Measurements from ENCODE around the gene ZNF536.
"Not testable (repeated sequence)": the region's sequence is repeated elsewhere in the genome, so short reads cannot be mapped to it uniquely, and the experiment has no call there.

Gene ZNF536

DNA sequence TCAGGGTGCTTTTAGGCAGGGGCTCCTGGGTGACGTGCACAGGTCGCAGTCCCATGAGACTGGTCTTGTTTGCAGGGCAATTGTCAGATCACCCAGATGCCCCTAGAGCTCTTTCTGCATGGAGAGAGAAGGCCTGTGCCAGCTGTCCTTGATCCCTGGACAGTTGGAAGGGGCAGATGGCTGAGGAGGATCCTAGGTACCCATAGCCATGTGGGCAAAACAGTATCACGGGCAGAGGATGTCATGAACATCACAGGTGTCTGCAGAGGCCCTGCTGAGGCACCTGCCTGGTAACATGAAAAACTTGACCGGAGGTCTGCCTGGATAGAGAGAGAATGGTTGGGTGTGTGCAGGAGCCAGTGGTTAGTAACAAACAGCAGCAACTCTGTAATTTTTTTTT, 99.3 kb downstream of the ZNF536 start:
- in situ Hi-C loops (cut with MboI; ENCODE audit: low sequenced_read_pairs), result no loop called here

DNA sequence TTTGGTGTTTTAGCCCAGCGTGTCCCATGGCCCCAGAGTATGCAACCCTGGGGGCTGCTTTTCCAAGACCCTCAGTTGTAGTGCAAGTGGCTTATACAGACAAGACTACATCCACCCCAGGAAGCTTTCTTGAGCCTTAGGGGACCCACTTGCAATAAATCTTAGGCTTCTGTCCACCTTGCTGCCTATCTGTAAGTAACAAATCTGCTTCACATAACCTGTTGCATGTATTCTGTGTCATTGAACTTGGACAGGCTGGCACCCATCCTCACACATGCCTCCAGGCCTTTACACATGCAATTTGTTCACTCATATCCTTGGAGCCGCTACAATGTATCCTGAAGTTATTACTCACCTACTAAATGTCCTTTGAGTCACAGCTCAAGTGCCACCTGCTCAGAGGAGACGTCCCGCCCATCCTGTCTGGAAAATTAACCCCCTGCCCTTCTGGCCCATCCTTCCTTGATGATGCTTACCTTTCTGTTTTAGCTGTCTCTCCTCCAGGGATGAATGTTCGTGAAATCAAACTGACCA, 101.2 kb downstream of the ZNF536 start:
- in situ Hi-C loops (cut with MboI; ENCODE audit: low sequenced_read_pairs), result no loop called here

DNA sequence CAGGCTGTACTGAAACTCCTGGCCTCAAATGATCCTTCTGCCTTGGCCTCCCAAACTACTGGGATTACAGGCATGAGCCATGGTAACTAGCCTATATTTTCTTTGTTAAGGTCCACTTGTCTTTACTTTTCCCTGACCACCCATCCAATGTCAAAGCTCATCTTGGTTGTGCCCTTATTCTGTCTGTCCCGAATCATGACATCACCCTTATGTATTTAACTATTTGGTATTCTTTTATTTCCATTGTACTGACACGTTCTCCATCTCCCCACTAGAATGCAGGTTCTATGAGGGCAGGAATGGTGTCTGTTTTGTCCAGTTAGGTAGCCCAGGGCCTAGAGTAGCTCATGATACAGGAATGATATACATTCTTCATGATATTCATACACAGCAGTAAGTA, 104.8 kb downstream of the ZNF536 start:
- in situ Hi-C loops (cut with MboI; ENCODE audit: low sequenced_read_pairs), result no loop called here

DNA sequence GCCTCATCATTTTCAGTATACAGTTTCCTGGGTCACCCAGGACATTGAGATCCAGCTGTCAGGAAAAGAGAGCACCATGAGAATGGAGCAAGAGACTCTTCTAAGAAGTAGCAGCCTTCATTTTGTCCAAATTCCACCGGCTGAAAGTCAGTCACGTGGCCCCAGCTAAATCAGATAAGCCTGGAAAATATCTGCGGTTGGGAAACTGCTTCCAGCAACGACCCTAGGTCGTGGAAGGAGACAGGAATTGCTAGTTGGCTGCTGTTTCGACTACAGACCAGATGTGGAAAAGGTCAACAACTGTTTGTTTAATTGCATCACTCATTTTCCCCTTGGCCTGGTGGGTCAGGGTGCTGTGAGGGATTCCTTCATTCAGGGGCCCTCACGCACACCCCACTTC, 107.0 kb downstream of the ZNF536 start:
- in situ Hi-C loops (cut with MboI; ENCODE audit: low sequenced_read_pairs), result no loop called here

DNA sequence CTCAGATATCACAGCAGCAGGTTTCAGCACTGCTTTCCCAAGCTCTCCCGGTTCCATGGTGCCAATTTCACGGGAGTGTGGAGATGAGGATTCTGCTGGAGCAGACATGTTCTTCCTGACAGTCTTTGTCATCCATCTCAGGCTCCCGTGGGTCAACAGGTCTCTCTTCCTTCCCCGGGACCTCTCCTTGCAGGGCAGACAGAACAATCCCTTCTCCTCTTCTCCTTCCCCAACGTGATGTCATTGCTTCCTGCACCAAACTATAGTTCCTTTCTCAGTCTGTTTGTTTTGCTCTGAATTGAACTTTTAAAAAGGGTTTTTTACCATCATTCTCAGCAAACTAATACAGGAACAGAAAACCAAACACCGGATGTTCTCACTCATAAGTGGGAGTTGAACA, 107.9 kb downstream of the ZNF536 start:
- in situ Hi-C loops (cut with MboI; ENCODE audit: low sequenced_read_pairs), result no loop called here

DNA sequence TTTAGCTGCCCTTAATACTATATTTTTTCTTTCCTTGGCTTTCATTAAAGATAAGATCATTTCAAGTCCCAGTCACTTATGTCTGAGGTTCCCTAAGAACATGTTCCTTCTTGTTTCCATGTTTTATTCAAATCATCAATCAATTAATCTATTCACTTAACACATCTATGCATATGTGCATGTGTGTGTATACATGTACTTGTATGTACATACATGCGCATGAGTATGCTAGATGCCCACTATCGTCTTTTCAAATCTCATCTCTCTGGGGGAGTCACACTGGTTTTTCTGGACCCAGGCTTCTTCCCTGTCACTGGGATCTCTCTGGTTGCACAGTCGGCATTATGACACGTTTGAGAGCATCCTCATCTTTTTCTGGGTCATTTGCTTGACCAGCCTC, 108.9 kb downstream of the ZNF536 start:
- in situ Hi-C loops (cut with MboI; ENCODE audit: low sequenced_read_pairs), result no loop called here

DNA sequence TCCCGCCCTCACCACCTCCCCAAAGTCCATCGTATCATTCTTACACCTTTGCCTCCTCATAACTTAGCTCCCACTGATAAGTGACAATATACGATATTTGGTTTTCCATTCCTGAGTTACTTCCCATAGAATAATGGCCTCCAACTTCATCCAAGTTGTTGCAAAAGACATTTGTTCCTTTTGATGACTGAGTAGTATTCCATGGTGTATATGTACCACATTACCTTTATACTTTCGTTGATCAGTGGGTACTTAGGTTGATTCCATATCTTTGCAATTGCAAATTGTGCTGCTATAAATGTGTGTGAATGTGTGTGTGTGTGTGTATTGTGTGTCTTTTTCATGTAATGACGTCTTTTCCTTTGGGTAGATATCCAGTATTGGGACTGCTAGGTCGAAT, 109.6 kb downstream of the ZNF536 start:
- in situ Hi-C loops (cut with MboI; ENCODE audit: low sequenced_read_pairs), result no loop called here

DNA sequence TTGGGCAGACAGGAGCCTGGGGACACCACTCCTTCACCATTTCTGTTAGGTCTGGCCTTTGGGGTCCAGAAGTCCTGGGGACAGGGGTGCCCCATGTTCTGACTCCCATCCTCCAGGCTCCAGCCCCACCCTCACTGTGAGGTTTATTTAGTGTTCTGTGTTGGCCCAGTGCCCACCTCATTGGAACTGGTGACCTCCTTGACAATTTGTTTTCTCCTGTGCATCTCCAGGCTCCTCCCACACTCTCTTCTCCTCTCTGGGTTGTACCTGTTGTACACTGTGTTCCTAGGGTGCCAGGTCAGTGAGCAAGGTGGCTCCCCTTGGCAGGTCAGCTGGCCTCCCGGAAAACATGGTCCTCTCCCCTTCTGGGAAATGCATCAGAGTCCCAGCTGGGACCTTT, 110.8 kb downstream of the ZNF536 start:
- in situ Hi-C loops (cut with MboI; ENCODE audit: low sequenced_read_pairs), result no loop called here

DNA sequence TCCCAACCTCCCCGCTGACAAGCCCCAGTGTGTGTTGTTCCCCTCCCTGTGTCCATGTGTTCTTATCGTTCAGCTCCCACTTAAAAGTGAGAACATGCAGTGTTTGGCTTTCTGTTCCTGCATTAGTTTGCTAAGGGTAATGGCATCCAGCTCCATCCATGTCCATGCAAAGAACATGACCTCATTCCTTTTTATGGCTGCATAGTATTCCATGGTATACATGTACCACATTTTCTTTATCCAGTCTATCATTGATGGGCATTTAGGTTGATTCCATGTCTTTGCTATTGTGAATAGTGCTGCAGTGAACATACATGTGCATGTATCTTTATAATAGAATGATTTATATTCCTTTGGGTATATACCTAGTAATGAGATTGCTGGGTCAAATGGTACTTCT, 114.1 kb downstream of the ZNF536 start:
- in situ Hi-C loops (cut with MboI; ENCODE audit: low sequenced_read_pairs), result not testable (repeated sequence)

DNA sequence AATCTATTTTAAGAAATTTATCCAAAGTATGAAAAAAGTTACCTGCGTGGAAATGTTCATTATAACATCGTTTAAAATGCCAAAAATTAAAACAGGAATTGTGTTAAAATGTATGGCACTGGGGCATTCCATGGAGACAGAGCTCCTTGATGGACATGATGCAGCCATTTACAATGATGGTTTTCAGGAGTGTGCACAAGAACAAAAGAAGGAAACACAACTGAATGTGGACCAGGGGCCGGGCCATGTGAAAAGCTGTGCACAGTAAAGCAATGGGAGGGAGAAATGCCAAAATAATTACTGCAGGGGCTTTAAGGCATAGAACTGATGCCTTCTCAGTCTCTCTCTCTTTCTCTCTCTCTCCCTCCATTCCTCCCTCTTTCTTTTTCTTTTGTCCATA, 115.0 kb downstream of the ZNF536 start:
- in situ Hi-C loops (cut with MboI; ENCODE audit: low sequenced_read_pairs), result no loop called here

DNA sequence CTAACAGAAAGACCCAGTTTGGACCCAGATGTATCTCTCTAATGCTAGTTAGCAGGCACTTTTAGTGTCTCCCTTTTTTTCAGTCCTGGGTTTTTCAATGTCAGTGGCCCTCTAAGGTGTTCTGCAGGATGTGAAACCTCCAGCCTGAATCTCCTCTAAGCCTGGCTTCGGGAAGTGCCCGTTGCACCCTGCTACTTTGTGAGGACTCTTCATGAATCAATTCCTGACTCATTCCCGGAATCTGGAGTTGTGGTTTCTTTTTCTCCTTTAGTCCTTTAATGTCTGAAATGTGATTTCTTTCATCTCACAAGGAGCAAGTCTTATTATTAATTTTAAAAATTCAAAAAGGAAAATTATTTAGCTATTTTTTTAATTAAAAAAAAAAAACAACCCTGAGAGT, 116.0 kb downstream of the ZNF536 start:
- in situ Hi-C loops (cut with MboI; ENCODE audit: low sequenced_read_pairs), result no loop called here

DNA sequence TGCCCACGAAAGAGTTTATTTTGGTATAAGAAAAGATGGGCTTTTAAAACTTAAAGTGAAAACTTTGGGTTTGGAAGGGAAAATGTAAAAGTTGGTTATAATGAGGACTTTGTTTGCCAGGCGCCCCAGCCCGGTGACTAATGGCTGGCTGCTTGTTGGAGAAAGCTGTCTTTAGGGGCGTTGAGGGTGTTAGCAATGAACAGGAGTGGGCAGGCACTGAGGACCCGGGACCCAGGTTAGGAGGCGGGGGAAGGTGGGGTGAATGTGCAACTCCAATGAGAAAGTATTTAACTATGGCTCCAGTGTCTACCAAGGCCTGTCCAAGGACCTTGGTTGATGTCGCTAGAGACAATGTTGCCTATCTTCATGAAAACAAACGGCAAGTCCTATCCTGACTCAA, 118.6 kb downstream of the ZNF536 start:
- in situ Hi-C loops (cut with MboI; ENCODE audit: low sequenced_read_pairs), result no loop called here

DNA sequence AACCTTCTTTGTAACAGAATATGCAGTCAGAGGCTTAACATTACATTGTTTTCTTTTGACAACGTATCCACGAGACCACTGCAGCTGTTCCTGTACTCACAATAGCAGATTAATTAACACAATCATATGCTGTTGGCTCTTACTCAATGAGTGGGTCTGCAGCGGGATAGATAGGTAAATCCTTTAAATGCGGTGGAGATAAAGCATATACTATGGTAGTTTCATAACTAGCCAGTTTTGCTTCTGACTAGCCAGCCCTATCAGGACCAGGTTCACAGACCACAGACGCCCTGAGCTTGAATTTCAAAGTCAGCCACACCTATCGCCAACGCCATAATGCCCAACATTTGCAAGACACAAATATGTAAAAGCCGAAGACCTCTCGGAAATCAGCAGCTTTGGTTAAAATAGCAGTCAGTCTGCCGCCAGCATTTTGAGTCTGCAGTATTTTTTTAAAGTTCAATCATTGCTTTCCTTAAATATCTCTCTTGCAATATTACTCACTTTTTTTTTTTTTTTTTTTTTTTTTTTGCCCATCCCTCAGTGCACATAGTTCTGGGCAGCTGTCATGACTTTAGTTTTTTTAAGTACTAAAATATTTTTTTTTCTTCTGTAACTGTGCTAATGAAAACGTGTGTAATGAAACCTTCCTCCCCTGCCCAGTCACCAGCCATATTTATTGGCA, 120.5 kb downstream of the ZNF536 start:
- in situ Hi-C loops (cut with MboI; ENCODE audit: low sequenced_read_pairs), result no loop called here

DNA sequence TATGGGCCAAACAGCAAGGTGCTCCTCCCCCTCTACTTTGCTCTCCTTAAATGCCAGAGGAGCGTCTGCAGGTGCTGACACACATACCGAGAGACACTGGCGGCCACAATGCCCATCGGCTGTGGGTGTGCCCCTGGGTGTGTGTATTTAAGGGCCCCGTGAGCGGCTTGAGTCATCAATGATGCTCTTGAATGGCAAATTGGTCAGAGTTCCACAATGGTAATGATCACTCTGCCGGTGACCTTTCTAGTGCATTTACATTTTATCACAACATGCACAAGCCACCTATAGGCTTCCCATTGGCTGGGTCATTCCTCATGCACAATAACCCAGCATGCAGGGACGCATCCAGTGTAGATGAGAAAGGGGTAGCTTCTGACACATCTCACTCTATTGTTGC, 124.8 kb downstream of the ZNF536 start:
- in situ Hi-C loops (cut with MboI; ENCODE audit: low sequenced_read_pairs), result no loop called here

DNA sequence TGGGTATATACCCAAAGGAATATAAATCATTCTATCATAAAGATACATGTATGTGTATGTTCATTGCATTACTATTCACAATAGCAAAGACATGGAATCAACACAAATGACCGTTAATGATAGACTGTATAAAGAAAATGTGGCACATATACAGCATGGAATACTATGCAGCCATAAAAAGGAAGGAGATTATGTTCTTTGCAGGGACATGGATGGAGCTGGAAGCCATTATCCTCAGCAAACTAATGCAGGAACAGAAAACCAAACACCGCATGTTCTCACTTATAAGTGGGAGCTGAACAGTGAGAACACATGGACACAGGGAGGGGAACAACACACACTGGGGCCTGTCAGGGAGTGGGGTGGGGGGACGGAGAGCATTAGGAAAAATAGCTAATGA, 125.9 kb downstream of the ZNF536 start:
- in situ Hi-C loops (cut with MboI; ENCODE audit: low sequenced_read_pairs), result not testable (repeated sequence)

DNA sequence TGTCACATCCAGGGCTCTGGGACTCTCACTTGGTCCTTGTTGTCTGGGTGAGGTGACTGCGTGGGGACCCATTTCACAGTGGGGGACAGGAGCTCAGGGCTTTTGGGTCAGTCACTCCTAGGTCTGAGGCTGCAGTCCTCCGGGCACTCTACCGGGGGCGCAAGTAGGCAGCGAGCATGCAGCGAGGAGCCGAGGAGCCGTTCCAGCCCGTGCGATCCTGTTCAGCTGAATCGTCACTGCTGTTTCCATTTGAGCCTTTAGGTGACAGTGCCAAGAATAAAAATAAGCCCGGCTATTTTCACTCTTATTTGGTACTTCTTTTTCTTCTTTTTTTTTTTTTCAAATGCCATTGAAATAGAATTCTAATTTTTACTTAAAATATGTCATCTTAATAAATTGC, 126.5 kb downstream of the ZNF536 start:
- in situ Hi-C loops (cut with MboI; ENCODE audit: low sequenced_read_pairs), result no loop called here

DNA sequence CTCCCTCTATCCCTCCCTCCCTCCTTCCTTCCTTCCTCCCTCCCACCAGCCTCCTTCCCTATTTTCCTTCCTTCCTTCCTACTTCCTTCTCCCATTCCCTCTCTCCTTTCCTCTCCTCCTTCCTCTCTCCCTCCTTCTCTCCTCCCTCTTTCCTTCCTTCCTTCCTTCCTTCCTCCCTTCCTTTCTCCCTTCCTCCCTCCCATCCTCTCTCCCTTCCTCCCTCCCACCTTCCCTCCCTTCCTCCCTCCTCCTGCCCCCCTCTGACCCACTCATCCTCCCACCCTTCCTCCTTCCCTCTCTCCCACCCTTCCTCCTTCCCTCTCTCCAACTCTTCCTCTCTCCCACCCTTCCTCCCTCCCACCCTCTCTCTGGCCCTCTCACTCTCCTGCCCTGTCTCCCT, 132.1 kb downstream of the ZNF536 start:
- in situ Hi-C loops (cut with MboI; ENCODE audit: low sequenced_read_pairs), result no loop called here

DNA sequence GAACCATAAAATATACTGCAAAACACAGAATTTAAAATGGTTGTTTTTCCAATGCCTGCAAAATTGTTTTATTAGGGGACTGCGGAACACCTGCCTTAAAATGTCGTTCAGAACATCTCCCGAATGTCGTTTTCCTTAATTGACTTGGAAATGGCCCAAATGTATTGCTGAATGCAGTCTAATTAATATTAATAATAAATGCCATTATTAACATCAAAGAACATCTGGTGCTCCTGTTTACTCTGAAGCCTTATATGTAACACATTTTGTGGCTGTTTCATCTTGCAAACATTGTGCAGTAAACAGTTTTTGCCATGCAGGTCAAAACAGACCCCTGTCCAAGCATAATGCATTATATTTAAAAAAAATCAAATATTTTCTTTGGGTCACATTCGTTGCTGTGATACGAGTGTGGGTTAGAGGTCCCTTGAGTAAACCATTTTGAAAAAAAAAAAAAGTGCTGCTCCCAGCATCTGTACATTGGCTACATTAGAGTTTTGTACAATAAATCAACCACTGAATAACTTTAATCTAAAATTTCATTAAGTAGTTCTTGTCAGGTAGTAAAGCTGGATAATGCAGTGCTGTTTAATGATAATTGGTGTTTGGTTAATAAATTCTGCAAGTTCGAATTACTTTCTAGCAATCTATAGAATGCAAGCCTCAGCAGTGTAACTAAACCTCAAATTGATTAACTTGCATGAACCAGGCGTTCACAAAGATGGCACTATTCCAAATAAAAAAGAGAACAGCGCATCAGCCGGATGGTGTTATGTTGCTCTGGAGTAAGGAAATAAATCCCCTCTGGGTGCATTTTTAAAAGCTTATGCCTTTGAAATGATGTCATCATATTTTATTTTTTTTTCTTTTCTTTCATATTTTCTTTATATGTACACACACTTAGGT, 140.2 kb downstream of the ZNF536 start:
- in situ Hi-C loops (cut with MboI; ENCODE audit: low sequenced_read_pairs), result no loop called here

DNA sequence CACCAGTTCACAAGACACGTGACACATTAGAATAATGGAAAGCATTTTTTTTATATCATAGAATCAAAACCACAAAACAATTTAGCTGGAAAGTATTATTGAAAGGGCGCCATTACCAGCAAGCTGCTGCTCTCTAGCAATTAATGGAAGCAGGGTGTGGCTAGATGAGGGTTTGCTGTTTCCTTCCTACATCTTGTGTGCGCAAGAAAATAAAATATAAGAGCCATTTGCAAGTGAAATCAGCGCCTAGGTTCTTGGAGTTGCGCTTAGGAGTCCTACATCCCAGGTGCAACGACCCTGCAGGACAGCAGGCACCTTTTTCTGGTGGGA, 140.9 kb downstream of the ZNF536 start:
- in situ Hi-C loops (cut with MboI; ENCODE audit: low sequenced_read_pairs), result no loop called here

DNA sequence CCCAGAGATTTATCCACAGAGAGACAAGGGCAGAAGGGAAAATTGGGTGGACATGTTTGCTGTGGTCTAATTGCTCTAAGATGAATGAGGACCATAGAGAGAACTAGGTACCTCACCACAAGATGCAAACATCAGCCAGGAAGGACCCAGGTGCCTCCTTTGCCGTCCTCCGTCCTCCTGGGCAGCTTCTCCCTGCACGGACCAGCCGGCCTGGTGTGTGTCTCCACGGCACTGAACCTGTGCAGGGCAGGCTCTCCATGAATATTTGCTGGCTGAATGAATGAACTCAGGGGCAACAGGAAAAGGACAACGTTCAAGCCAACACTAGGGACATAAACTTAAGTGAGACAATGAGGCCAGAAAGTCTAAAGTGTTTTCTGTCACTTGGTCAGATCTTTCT, 143.9 kb downstream of the ZNF536 start:
- in situ Hi-C loops (cut with MboI; ENCODE audit: low sequenced_read_pairs), result no loop called here

DNA sequence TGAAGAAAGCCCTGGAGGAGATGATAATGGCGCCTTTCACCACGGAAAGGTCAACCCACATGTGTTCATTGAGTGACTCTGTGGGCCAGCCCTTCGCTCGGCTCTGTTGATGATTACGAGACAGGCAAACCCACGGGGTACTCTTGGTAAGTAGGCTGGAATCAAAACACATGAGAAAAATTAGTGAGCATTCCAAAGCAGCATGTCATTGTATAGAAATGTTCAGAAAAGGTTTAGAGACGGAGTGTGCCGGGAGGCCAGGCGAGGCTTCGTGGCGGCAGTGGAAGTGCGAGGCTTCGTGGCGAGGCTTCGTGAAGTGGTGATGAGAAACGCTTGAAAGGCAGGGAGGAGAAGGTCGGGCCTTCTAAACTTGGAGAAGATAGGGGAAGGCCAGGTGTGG, 144.3 kb downstream of the ZNF536 start:
- in situ Hi-C loops (cut with MboI; ENCODE audit: low sequenced_read_pairs), result no loop called here

DNA sequence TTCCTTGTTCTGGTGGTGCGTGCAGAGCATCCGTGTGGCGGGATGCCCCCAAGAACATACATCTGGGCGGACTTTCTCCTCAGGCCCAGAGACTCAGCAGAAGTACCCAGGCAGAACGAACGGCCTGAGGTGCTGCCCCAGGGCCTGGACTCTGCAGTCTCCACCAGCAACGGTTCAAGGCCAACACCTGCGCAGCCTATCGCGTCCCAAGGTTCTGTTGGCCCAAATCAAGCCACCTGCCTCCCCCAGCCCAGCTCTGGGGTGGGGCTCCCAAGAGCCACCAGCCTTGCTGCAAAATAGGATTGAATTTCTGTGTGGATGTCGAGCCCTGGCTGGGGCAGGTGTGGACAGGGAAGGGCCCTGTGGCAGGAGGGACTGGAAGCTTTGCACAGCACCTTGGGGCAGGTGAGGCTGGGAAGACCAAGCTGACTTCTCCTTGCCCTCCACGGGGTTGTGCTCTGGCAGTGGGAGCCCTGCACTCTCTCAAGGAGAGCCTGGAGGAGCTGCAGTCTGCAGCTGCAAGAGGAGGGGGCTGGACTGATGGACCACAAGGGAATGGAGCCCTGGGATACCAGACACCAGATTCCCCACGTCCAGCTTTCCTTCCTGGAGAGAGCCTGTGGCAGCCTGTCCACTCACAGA, 146.9 kb downstream of the ZNF536 start:
- in situ Hi-C loops (cut with MboI; ENCODE audit: low sequenced_read_pairs), result no loop called here
